Ishikawa (cell line): ENCODE results near the gene RFX4.

Experiments
- CEBPB ChIP-seq: IDR thresholded peaks from 2 replicates; pipeline ENCODE4 v1.6.1; 2012
- CREB1 ChIP-seq: IDR thresholded peaks from 2 replicates; pipeline ENCODE4 v1.6.1; 2012; ENCODE audit warnings: low read depth
- EP300 ChIP-seq: IDR thresholded peaks from 2 replicates; pipeline ENCODE4 v1.6.1; 2012; ENCODE audit warnings: borderline replicate concordance
- TCF12 ChIP-seq: IDR thresholded peaks from 2 replicates; pipeline ENCODE4 v1.6.1; 2012; ENCODE audit warnings: low read depth
- YY1 ChIP-seq: IDR thresholded peaks from 2 replicates; pipeline ENCODE4 v1.6.1; 2012; ENCODE audit warnings: low read depth
- ZBTB7A ChIP-seq: IDR thresholded peaks from 2 replicates; pipeline ENCODE4 v1.6.1; 2012; ENCODE audit warnings: low read depth

DNA sequence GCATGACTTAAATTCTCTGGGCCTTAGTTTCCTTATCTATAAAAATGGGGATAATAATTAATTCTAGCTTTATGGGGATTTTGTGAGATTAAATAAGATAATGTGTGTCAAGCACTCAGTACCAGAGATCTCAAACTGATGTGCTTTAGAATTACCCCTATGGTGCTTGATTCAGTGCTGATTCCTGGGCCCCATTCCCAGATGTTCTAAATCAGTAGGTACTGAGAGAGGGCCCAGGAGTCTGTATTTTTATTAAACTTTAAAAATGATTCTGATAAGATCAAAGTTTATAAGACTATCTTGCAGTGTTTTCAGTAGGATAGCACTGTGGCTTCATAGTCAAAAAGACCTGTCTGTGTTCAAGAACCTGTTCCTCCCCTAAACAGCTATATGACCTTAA is 102.6 kb downstream of the RFX4 start:
- no peak for TF ChIP-seq YY1
- no peak for TF ChIP-seq CREB1
- TF ChIP-seq ZBTB7A = no peak
- no peak for TF ChIP-seq CEBPB
- TF ChIP-seq EP300 = no peak
- TF ChIP-seq TCF12 = no peak
